Measurements from ENCODE around the gene AK5. TPM values are rescaled to one million over a fixed set of nuclear protein-coding genes. Genes with fewer than 3 reads are reported as not detected.

The AK5 gene
- total RNA-seq, 1 experiment from 2014 or later, result 426 TPM

DNA sequence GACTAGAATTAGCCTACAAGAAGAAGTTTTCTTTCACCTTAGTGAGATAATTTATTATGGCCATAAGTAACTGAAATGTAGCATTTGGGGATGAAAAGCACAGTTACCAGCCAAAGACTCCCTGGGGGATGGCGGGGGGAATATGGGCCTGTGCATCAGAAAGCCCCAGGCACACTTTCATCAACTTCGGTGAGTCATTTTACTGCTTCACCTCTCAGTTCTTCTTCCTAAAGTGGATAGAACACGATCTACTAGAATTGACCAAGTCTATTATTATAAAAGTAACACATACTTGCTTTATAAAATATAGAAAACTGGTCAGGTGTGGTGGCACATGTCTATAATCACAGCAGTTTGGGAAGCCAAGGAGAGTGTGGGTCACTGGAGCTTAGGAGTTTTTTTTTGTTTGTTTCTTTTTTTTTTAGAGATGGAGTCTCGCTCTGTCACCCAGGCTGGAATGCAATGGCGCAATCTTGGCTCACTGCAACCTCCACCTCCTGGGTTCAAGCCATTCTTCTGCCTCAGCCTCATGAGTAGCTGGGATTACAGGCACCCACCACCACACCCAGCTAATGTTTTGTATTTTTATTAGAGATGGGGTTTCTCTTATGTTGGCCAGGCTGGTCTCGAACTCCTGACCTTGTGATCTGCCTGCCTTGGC, 258.8 kb downstream of the AK5 start:
- peak; percentile 37 for DNase-seq (ENCODE audit: low read depth)

GRCh38 chr1:77541162-77541545, 259.3 kb downstream of the AK5 start:
- DNase-seq (ENCODE audit: low read depth), result no peak

GRCh38 chr1:77542813-77543420, 261.1 kb downstream of the AK5 start:
- DNase-seq (ENCODE audit: low read depth), result peak; percentile 39

DNA sequence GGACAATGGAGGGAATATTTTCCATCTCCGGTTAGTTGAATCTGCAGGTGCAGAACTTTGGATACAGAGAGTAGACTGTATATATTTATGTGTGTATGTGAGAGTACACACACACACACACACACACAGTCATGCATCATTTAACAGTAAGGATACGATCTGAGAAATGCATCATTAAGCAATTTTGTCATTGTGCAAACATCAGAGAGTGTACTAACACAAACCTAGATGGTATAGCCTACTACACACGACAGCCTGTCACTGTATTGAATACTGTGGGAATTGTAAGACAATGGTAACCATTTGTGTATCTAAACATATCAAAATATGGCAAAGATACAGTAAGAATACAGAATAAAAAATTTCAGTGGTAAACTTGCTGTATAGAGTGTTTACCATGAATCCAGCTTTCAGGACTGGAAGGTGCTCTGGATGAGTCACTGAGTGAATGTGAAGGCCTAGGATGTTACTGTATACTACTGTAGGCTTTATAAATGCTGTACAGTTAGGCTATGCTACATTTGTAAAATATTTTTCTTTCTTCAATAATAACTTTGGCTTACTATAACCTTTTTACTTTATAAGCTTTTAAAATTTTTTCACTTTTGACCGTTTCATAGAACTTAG, 262.1 kb downstream of the AK5 start:
- no peak for DNase-seq (ENCODE audit: low read depth)

- DNase-seq (ENCODE audit: low read depth), result no peak
Measured at GRCh38 chr1:77544845-77545244, 263.0 kb downstream of the AK5 start.

- DNase-seq (ENCODE audit: low read depth), result no peak
Measured at GRCh38 chr1:77545970-77546369, 264.2 kb downstream of the AK5 start.

DNA sequence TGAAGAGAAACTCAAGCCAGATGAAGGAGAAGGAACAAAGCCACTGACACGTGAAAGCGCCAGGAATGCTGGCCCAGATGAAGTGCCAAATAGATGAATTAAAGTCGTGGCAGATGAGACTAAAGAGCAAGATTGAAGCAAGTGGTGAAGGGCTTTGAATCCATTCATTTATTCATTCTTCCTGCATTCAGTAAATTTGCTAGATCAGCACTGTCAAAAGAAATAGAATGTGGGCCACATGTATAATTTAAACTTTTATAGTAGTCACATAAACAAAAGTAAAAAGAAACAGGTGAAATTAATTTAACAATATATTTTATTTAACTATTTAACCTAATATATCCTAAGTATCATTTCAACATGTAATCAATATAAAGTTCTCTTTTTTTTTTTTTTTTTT, 265.1 kb downstream of the AK5 start:
- no peak for DNase-seq (ENCODE audit: low read depth)

DNA sequence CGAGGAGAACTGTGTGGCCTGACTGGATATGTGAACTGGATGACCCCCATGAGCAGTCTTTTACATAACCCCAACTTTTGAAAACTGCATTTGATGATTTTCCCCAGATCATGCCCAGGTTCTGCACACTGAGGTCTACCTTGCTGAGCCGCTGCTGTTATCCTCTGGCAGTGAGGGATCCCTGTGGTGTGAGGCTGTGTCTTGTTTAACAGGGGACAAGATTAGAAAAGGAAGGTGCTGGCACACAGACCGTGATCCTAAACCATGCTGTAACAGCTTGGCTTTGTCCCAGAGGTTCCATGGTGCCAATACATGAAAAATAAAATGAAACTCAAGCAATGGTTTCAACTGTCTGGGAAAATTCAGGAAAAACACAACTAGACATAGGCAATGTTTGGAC, 266.5 kb downstream of the AK5 start:
- DNase-seq (ENCODE audit: low read depth), result no peak

DNA sequence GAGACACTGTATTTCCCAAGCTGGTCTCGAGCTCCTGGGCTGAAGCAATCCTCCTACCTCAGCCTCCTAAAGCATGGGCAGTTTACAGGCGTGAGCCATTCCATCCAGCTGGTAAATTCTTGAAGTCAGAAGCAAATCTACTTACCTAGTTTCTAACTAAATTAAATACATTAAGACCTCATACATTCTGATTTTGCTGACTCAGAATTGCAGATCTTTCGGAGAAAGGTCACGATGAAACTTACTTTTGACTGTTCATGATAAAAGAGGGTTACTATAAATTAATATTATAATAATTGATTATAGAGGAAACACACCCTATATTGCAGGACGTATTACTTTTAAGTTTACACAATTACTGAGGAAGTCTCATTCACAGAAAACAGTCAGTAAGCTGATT, 268.3 kb downstream of the AK5 start:
- DNase-seq (ENCODE audit: low read depth), result no peak

DNA sequence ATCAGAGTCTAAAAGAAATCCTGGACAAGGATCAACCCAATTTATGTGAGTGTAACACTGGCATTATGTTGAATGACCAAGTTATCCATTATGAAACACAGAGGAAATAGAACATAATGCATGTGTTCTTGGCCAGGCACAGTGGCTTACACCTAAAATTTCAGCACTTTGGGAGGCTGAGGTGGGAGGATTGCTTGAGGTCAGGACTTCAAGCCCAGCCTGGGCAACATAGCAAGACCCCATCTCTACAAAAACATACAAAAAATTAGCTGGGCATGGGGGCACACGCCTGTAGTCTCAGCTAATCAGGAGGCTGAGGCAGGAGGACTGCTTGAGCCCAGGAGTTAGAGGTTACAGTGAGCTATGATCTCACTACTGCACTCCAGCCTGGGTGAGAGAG, 270.8 kb downstream of the AK5 start:
- no peak for DNase-seq (ENCODE audit: low read depth)

DNA sequence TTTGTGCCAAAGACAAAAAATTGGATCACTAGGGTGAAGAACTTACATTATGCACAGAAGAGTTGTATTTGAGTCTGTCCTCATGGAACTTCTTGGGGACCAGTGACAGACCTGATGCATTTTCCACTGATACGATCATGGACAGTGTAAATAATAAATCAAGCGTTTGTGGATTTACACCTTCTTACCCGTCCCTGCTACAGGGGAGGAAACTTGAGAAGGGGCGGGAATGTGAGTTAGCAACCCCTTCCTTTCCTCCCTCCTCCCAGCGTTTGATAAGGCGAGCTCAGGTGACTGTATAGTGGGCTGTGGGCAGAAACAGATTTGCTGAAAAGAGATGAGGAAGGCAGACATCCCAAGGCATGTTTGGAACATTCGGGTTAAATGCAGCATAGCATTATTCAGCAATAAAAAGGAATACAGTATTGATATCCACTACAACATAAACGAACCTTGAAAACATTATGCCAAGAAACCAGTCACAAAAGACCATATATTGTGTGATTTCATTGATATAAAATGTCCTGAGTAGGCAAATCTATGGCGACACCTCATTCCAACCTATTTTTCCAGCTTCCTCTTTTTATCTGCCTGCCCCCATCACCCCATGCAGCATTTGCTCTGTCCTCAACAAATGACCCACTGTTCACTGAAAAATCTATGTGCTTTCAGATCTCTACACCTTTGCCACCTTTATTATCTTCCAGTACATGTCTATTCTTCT, 271.9 kb downstream of the AK5 start:
- DNase-seq (ENCODE audit: low read depth), result no peak

DNA sequence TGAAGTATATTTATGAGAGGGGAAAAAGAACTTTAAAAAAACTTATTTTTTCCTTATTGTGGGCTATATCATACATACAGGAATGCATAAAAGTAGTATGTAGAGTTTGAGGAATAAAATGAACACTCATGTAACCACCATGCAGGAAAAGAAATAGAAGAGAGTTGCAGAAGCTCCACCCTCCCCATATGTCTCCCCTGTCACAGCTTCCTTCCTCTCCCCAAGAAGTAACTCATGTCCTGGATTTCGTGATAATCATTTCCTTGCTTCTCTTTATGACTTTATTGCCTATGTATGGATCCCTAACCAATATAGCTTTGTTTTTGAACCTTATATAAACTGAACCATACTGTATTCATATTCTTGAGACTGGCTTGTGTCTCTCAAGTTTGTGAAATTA, 274.2 kb downstream of the AK5 start:
- DNase-seq (ENCODE audit: low read depth), result no peak

DNA sequence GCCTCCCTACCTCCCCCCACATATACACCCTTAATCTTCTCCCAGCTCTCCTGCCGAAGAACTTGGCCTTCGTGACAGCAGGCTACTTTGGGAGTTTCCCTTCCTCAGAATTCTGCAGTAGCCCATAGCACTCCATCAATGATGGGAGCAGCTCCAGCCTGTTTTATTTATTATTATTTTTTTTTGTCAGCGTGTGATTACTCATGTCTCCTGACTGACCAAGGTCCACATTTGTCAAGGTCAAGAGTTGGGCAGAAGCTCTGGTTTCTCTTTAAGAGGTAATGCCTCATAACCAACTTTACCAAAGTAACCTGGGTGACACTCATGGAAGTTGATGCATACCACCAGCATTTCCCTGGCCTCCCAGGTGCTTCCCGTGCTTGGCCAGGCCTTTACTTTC, 275.2 kb downstream of the AK5 start:
- DNase-seq (ENCODE audit: low read depth), result peak; percentile 37

DNA sequence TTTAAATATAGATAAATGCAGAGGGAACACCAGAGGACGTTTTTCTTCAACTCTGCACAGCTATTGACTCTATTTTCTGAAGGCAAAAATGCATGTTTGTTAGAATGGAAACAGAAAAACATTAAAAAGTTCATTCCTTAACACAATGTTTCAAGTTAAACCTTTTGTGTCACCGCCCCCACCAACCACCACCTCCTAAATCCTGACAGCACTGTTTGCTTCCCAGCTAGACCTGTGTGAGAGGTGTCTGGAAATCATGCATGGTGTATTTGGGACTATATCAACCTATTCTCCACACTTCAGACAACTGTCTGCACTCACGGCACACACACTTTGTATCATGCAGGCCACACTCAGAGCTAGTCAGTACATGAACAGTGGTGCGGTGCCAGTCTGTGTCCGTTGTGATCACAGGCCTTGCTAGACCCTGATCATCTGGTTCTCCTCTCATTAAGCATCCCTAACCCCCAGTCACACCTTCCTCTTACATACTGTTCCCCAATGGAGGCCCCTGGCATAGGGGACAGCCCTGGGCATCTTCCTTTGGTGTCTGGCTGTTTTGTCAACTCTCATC, 276.9 kb downstream of the AK5 start:
- no peak for DNase-seq (ENCODE audit: low read depth)

- no peak for DNase-seq (ENCODE audit: low read depth)
Measured at GRCh38 chr1:77560741-77561140, 278.9 kb downstream of the AK5 start.

- no peak for DNase-seq (ENCODE audit: low read depth)
Measured at GRCh38 chr1:77562596-77563150, 280.9 kb downstream of the AK5 start.

GRCh38 chr1:77565321-77565720, 283.5 kb downstream of the AK5 start:
- DNase-seq (ENCODE audit: low read depth), result no peak

- DNase-seq (ENCODE audit: low read depth), result no peak
Measured at GRCh38 chr1:77571642-77572041, 289.8 kb downstream of the AK5 start.

DNA sequence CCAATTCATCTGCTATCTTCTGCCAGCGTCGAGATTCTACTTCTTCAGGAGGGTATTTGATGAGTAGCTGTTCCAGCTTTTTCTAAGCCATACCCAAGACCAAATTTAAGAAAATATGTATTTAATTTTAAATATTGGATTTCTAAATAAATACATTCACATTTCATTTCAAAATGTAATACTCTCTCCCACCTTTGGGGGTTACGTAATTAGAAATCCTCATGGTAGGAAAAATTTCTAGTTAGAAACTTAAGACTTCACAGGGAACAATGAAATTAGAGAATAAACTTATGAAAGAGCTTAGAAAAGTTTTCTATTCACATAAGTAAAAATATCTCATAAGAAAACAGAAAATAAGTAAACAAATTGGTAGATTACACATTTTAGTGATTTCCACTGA, 297.7 kb downstream of the AK5 start:
- DNase-seq (ENCODE audit: low read depth), result no peak

GRCh38 chr1:77582905-77583304, 301.1 kb downstream of the AK5 start:
- no peak for DNase-seq (ENCODE audit: low read depth)

- DNase-seq (ENCODE audit: low read depth), result no peak
Measured at GRCh38 chr1:77583483-77583882, 301.7 kb downstream of the AK5 start.

- DNase-seq (ENCODE audit: low read depth), result no peak
Measured at GRCh38 chr1:77584884-77585283, 303.1 kb downstream of the AK5 start.
